Neural cell (in vitro differentiated cells): ENCODE data around the gene IL23A. TPM values are rescaled to one million over a fixed set of nuclear protein-coding genes. Genes with fewer than 3 reads are reported as not detected.

Source experiments
- H2AFZ ChIP-seq: fragments of 200-600, 300-800 bp; sonication (generic), shearing (Covaris generic); 2 replicates; pipeline ENCODE4 v1.6.0; 2014; ENCODE audit warnings: low read depth, mild to moderate bottlenecking, antibody characterized with exemption, low read length, moderate library complexity
- H3F3A ChIP-seq: fragments of 200-600 bp; shearing (Covaris generic); 2 replicates; pipeline ENCODE4 v1.6.1; 2016; ENCODE audit warnings: mild to moderate bottlenecking, moderate library complexity, mixed read lengths, antibody characterized with exemption, low read length; ENCODE audit not compliant: insufficient read depth, poor library complexity, severe bottlenecking
- H3K27ac ChIP-seq: fragments of 200-600, 300-800 bp; sonication (generic), shearing (Covaris generic); 2 replicates; pipeline ENCODE4 v1.5.1; 2014; ENCODE audit warnings: mild to moderate bottlenecking, low read length, moderate library complexity
- H3K27me3 ChIP-seq: fragments of 300-800, 200-600 bp; sonication (generic), shearing (Covaris generic); 2 replicates; pipeline ENCODE4 v1.6.0; 2014; ENCODE audit warnings: mild to moderate bottlenecking, low read depth, low read length, moderate library complexity; ENCODE audit not compliant: insufficient read depth
- H3K36me3 ChIP-seq: fragments of 300-800, 200-600 bp; sonication (generic), shearing (Covaris generic); 2 replicates; pipeline ENCODE4 v1.5.1; 2014; ENCODE audit warnings: mild to moderate bottlenecking, antibody characterized with exemption, low read length, moderate library complexity; ENCODE audit not compliant: insufficient read depth
- H3K4me2 ChIP-seq: fragments of 300-800, 200-600 bp; sonication (generic), shearing (Covaris generic); 2 replicates; pipeline ENCODE4 v1.6.0; 2014; ENCODE audit warnings: mild to moderate bottlenecking, low read length
- H3K4me3 ChIP-seq: fragments of 300-800, 200-600 bp; sonication (generic), shearing (Covaris generic); 2 replicates; pipeline ENCODE4 v1.5.1; 2014; ENCODE audit warnings: mild to moderate bottlenecking, low read length, moderate library complexity
- H3K79me2 ChIP-seq: fragments of 200-600 bp; shearing (Covaris generic); replicated peaks from 2 replicates; pipeline ENCODE4 v1.6.0; 2014; ENCODE audit warnings: mild to moderate bottlenecking, low read length, moderate library complexity; ENCODE audit not compliant: insufficient read depth
- H3K9ac ChIP-seq: fragments of 300-800, 200-600 bp; sonication (generic), shearing (Covaris generic); 2 replicates; pipeline ENCODE4 v1.6.1; 2016; ENCODE audit warnings: mild to moderate bottlenecking, low read length, mixed read lengths
- H3K9me2 ChIP-seq: fragments of 200-600 bp; shearing (Covaris generic); 2 replicates; pipeline ENCODE4 v1.6.1; 2016; ENCODE audit warnings: mild to moderate bottlenecking, low read length, mixed read lengths; ENCODE audit not compliant: insufficient read depth
- H3K9me3 ChIP-seq: fragments of 200-600, 300-800 bp; sonication (generic), shearing (Covaris generic); 2 replicates; pipeline ENCODE4 v1.6.1; 2016; ENCODE audit warnings: mild to moderate bottlenecking, mixed run types, low read length, moderate library complexity, mixed read lengths
- H4K20me1 ChIP-seq: fragments of 200-600 bp; shearing (Covaris generic); 2 replicates; pipeline ENCODE4 v1.6.1; 2016; ENCODE audit warnings: mild to moderate bottlenecking, mixed run types; ENCODE audit not compliant: insufficient read depth
- EP300 ChIP-seq: fragments of 450-650 bp; conservative IDR thresholded peaks from 2 replicates; pipeline ENCODE4 v1.6.1; 2014; ENCODE audit warnings: antibody characterized with exemption, mild to moderate bottlenecking, moderate library complexity; ENCODE audit not compliant: poor library complexity, severe bottlenecking
- EZH2 ChIP-seq: fragments of 200-600, 300-800 bp; shearing (Covaris generic), sonication (generic); IDR thresholded peaks from 2 replicates; pipeline ENCODE4 v1.6.1; 2014; ENCODE audit warnings: antibody characterized with exemption, low read length, borderline replicate concordance, mild to moderate bottlenecking; ENCODE audit not compliant: insufficient read depth, poor library complexity, severe bottlenecking
- MXI1 ChIP-seq: fragments of 450-650 bp; conservative IDR thresholded peaks from 2 replicates; pipeline ENCODE4 v1.6.1; 2014; ENCODE audit warnings: antibody characterized with exemption, mild to moderate bottlenecking; ENCODE audit not compliant: poor library complexity, severe bottlenecking
- POLR2AphosphoS5 ChIP-seq: IDR thresholded peaks from 2 replicates; pipeline ENCODE4 v1.6.1; 2012
- RAD21 ChIP-seq: fragments of 450-650 bp; conservative IDR thresholded peaks from 2 replicates; pipeline ENCODE4 v1.6.1; 2014; ENCODE audit warnings: antibody characterized with exemption, mild to moderate bottlenecking, moderate library complexity
- SMC3 ChIP-seq: fragments of 450-650 bp; conservative IDR thresholded peaks from 2 replicates; pipeline ENCODE4 v1.6.1; 2014; ENCODE audit warnings: antibody characterized with exemption, mild to moderate bottlenecking, moderate library complexity; ENCODE audit not compliant: poor library complexity
- TAF1 ChIP-seq: IDR thresholded peaks from 2 replicates; pipeline ENCODE4 v1.6.1; 2012; ENCODE audit warnings: low read depth
- polyA plus RNA-seq: library from polyadenylated mRNA; depleted of rRNA; stranded (reverse); fragments of >200 nt; gene quantifications from 2 replicates; pipeline ENCODE4 v1.2.3, GENCODE V29; 2014
- TF ChIP-seq, protein P1 (sequence below): fragments of 450-650 bp; IDR thresholded peaks from 2 replicates; pipeline ENCODE4 v1.5.1; 2014; ENCODE audit warnings: antibody characterized with exemption, mild to moderate bottlenecking, moderate library complexity; ENCODE audit not compliant: poor library complexity, severe bottlenecking
- TF ChIP-seq, protein P2 (sequence below): IDR thresholded peaks from 2 replicates; pipeline ENCODE4 v1.6.1; 2012; ENCODE audit warnings: borderline replicate concordance

Gene IL23A
- polyA plus RNA-seq, 1 donor from 2014 or later, result 0.31 TPM

DNA sequence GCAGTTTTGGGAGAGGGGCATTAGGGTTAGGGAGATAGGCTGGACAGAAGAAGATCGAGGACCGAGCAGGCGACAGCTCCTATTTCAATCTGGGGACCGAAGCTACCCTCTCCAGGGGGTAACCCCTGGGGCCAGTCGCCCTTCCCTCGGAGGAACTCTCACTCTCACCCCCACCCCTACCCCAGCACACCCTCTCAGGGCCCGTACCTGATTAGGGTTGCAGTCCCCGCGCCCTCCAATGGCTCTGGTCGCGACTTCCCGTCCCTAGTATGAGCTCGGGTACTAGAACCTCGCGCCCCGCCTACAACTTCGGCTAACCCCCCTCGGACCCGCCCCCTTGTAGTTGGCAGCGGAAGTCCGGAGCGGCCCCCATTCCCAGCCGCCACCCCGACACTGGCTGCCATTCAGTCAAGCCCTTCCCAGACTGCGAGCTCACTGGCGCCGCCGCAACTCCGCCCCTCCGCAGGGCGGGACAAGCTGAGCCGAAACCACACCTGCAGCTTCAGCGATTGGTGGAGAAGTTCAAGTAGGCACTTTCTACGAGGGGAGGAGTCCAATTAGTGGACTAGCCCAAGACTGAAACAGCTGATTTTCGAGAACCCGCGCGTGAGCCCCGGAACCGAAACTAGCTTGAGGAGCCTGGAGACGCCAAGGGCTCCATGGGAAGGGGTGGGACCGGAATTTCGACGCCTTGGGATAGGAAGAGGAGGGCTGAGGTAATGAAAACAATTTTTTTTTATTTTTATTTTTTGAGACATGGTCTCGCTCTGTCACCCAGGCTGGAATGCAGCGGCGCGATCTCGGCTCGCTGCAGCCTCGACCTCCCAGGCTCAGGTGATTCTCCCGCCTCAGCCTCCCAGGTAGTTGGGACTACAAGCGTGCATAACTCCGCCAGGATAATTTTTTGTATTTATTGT is 21.4 kb downstream of the IL23A start, which contains the start of gene STAT2:
Gene STAT2, minus strand, starts transcription at position 257 of the 917 bp plus-strand sequence. CDS start 3,536 bp downstream, outside the sequence.
- Histone ChIP-seq H3K9ac (peak within 1 kb of the TSS; percentile 59), H3K4me3 (peak within 1 kb of the TSS; percentile 83), H3K79me2 (no peaks in the 10 kb centered on the region), H2AFZ (peak within 1 kb of the TSS; percentile 53), H3K27me3 (no peaks in the 10 kb centered on the region), H3K9me3 (no peaks in the 10 kb centered on the region), H4K20me1 (no peaks in the 10 kb centered on the region), H3K9me2 (no peaks in the 10 kb centered on the region), H3K4me2 (peak within 1 kb of the TSS; percentile 68), H3K27ac (no peak within 1 kb of the TSS), H3F3A (no peaks in the 10 kb centered on the region), H3K36me3 (no peaks in the 10 kb centered on the region)
- TF ChIP-seq RAD21 (no peak), MXI1 (peak; percentile 48)
- TF ChIP-seq, protein P1, sequence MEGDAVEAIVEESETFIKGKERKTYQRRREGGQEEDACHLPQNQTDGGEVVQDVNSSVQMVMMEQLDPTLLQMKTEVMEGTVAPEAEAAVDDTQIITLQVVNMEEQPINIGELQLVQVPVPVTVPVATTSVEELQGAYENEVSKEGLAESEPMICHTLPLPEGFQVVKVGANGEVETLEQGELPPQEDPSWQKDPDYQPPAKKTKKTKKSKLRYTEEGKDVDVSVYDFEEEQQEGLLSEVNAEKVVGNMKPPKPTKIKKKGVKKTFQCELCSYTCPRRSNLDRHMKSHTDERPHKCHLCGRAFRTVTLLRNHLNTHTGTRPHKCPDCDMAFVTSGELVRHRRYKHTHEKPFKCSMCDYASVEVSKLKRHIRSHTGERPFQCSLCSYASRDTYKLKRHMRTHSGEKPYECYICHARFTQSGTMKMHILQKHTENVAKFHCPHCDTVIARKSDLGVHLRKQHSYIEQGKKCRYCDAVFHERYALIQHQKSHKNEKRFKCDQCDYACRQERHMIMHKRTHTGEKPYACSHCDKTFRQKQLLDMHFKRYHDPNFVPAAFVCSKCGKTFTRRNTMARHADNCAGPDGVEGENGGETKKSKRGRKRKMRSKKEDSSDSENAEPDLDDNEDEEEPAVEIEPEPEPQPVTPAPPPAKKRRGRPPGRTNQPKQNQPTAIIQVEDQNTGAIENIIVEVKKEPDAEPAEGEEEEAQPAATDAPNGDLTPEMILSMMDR, result peak; percentile 22

DNA sequence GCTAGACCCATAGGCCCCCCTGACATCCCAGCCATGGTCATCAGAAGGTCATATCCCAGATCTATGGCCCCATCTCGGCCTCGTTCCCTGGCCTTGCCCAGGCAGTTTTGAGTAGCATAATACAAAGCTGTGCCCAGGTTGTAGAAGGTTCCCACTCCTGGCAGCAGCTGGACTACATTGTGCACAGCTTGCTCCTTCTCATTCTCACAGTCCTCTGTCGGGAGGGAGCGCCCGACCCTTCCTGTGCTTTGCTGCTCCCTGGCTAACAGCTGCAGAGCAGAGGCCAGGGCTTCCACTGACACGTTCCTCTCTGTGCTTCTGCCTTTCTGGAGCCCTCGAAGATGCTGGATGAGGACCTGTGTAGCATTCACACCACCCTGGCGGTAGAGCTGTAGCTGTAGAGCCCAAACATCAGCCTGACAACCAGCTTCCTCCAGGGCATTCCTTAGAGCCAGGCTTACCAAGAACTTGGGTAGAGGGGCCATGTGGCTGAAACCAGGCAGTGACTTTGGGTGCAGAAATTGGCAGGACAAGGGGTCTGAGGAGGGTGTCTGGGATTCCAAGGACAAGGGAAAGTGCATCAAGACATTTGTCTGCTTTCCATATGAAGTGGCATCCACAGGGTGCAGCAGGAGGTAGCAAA is 22.9 kb downstream of the IL23A start:
- TF ChIP-seq MXI1 (no peak), SMC3 (no peak), RAD21 (no peak), TAF1 (no peak), POLR2AphosphoS5 (no peak), EP300 (no peak), EZH2 (no peak)
- TF ChIP-seq, protein P1, result no peak
- TF ChIP-seq, protein P2, sequence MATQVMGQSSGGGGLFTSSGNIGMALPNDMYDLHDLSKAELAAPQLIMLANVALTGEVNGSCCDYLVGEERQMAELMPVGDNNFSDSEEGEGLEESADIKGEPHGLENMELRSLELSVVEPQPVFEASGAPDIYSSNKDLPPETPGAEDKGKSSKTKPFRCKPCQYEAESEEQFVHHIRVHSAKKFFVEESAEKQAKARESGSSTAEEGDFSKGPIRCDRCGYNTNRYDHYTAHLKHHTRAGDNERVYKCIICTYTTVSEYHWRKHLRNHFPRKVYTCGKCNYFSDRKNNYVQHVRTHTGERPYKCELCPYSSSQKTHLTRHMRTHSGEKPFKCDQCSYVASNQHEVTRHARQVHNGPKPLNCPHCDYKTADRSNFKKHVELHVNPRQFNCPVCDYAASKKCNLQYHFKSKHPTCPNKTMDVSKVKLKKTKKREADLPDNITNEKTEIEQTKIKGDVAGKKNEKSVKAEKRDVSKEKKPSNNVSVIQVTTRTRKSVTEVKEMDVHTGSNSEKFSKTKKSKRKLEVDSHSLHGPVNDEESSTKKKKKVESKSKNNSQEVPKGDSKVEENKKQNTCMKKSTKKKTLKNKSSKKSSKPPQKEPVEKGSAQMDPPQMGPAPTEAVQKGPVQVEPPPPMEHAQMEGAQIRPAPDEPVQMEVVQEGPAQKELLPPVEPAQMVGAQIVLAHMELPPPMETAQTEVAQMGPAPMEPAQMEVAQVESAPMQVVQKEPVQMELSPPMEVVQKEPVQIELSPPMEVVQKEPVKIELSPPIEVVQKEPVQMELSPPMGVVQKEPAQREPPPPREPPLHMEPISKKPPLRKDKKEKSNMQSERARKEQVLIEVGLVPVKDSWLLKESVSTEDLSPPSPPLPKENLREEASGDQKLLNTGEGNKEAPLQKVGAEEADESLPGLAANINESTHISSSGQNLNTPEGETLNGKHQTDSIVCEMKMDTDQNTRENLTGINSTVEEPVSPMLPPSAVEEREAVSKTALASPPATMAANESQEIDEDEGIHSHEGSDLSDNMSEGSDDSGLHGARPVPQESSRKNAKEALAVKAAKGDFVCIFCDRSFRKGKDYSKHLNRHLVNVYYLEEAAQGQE, result no peak
- Histone ChIP-seq H3K9me2 (no peaks in the 10 kb centered on the region), H3F3A (no peaks in the 10 kb centered on the region), H3K9ac (no peak overlapping the region), H3K4me2 (no peak overlapping the region), H3K36me3 (no peaks in the 10 kb centered on the region), H3K27ac (no peak overlapping the region), H4K20me1 (no peaks in the 10 kb centered on the region), H3K9me3 (no peaks in the 10 kb centered on the region), H2AFZ (no peak overlapping the region), H3K79me2 (no peaks in the 10 kb centered on the region), H3K4me3 (no peak overlapping the region), H3K27me3 (no peaks in the 10 kb centered on the region)
